ENCODE measurements around the gene KCNJ16.

DNA sequence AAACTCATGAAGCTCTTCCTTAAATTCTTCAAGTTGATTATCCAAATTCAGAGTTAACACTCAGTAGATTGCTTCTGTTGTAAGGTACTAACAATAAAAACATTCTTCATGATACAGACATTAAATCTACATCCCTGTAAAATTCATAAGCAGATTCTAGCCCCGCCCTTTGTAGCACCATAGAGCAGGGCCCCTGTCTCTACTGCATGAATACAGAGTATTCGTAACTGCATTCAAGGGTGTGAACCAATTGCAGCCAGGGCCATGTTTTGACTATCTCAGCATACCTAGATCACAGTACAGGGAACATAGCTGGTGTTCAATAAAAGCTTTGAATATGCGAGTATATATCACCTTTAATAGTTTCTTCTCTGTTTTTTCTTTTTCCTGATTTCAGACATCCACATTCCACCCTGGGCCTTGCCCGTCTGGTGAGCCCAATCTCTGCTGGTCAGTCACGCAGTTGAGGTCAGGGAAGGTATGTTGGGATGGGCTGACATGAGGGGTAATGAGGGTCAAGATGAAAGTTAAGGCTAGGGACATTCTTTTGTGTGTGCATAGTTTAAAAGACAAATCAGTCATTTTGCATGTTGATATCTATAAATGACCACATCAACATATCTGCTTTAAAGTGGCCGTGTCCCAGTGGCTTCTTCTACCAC is 33.0 kb downstream of the KCNJ16 start:
- TF ChIP-seq SP2 (IDR thresholded peaks at IDR 0.05; ENCODE audit: extremely low read depth, low read depth, low read length, poor library complexity, severe bottlenecking) (no peak), TRIM24 (IDR thresholded peaks at IDR 0.05) (no peak), ZZZ3 (IDR thresholded peaks at IDR 0.05) (no peak), ZNF780A (CRISPR knock-in tag; IDR thresholded peaks at IDR 0.05) (no peak), CTCF (IDR thresholded peaks at IDR 0.05 in 2 of 3, conservative IDR thresholded peaks at IDR 0.05 in 1 of 3; ENCODE audit: insufficient read depth in 2 of 3, low read depth in 1 of 3, low read length in 3 of 3) (no peak), E2F4 (CRISPR knock-in tag; IDR thresholded peaks at IDR 0.05; ENCODE audit: low read depth) (no peak)
- TF ChIP-seq, protein P1, sequence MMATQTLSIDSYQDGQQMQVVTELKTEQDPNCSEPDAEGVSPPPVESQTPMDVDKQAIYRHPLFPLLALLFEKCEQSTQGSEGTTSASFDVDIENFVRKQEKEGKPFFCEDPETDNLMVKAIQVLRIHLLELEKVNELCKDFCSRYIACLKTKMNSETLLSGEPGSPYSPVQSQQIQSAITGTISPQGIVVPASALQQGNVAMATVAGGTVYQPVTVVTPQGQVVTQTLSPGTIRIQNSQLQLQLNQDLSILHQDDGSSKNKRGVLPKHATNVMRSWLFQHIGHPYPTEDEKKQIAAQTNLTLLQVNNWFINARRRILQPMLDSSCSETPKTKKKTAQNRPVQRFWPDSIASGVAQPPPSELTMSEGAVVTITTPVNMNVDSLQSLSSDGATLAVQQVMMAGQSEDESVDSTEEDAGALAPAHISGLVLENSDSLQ (IDR thresholded peaks at IDR 0.05) = no peak
